Activated T-helper 2 cell treated with anti-CD3 and anti-CD28 coated beads, Interferon-gamma antibody, Interleukin-2, Interleukin-4, amounts not matched to agents 10 μg/mL and 5 μg/mL and 100 μg/mL, durations not matched to agents 14 hours and 24 hours and 36 hours (primary cell): ENCODE measurements around the gene ZDHHC14. TPM values are rescaled to one million over a fixed set of nuclear protein-coding genes. Genes with fewer than 3 reads are reported as not detected.
"Not testable (repeated sequence)": the region's sequence is repeated elsewhere in the genome, so short reads cannot be mapped to it uniquely, and the experiment has no call there.

Source experiments
- DNase-seq: peaks from one replicate; pipeline ENCODE4 v3.0.0; 2021; ENCODE audit warnings: low spot score
- H3K27ac Mint-ChIP-seq: one replicate; pipeline ENCODE4 v1.8.0; 2021; ENCODE audit warnings: mixed read lengths
- H3K27me3 Mint-ChIP-seq: one replicate; pipeline ENCODE4 v1.8.0; 2021; ENCODE audit warnings: low read depth, mixed read lengths
- H3K36me3 Mint-ChIP-seq: one replicate; pipeline ENCODE4 v1.8.0; 2021; ENCODE audit warnings: low read depth, mixed read lengths
- H3K4me1 Mint-ChIP-seq: one replicate; pipeline ENCODE4 v1.8.0; 2021; ENCODE audit warnings: low read depth, mixed read lengths
- H3K4me3 Mint-ChIP-seq: one replicate; pipeline ENCODE4 v1.8.0; 2021; ENCODE audit warnings: low read depth, mild to moderate bottlenecking, moderate library complexity, mixed read lengths
- H3K9me3 Mint-ChIP-seq: one replicate; pipeline ENCODE4 v1.8.0; 2021; ENCODE audit warnings: mixed read lengths
- intact Hi-C: fragments of 100-400 bp; cut with micrococcal nuclease; formaldehyde crosslinking; loops from one replicate; pipeline ENCODE4 v1.15.1; 2023
- total RNA-seq: library from RNA; stranded (reverse); gene quantifications from 2 replicates; pipeline ENCODE4 v1.2.3, GENCODE V29; 2022

Gene ZDHHC14
- total RNA-seq, 1 donor from 2014 or later = 8.4 TPM

DNA sequence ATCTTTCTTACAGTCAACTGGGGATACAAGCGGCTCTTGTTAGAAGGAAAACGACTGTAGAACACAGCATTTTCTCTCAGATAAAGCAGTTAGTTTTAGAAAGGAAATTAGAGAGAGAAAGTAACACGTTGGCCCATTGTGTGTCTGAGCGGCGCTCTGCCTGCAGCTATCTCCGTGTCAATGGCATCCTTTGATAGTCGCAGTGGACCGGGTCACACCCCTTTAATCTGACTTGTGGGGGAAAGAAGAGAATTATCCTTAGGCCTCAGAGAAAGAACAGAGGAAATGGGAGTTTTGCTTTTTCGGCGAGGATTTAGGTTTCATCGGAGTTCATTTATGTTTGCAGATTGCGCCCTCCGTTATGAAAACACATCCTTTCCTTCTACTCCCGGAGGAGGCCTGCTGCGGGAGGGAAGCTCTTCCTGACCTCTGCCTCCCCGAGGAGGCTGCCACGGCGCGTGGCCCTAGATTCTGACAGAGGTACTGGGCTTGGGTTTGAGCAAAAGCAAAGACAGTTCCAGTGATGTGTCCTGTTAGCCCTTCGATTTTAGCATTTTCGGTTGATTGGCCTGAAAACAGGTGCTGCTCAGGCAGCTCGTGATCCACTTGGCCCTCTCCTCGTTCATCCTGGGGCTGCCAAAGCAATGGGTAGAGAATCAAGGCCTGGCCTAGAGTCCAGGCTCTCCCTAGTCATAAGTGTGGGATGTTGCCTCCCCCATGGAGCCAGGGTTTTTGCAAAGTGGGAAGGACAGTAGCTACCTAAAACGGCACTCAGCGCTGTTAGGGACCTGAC lies 74.9 kb downstream of the ZDHHC14 start:
- Mint-ChIP-seq H3K4me1 (peaks cover 37% of the 10 kb centered on the region), H3K27me3 (no peaks in the 10 kb centered on the region), H3K9me3 (no peaks in the 10 kb centered on the region), H3K27ac (peak overlapping the region; percentile 59), H3K4me3 (peak overlapping the region; percentile 37), H3K36me3 (peaks cover 6% of the 10 kb centered on the region)
- no peak for DNase-seq
- intact Hi-C loops = no loop called here

- H3K9me3 Mint-ChIP-seq = no peaks in the 10 kb centered on the region
- peaks cover 42% of the 10 kb centered on the region for H3K4me1 Mint-ChIP-seq
- H3K27ac Mint-ChIP-seq = peak overlapping the region; percentile 59
- intact Hi-C loops = no loop called here
- no peaks in the 10 kb centered on the region for H3K27me3 Mint-ChIP-seq
- H3K36me3 Mint-ChIP-seq = peaks cover 6% of the 10 kb centered on the region
- DNase-seq = no peak
- peak overlapping the region; percentile 37 for H3K4me3 Mint-ChIP-seq
Observed at GRCh38 chr6:157456524-157456829, 75.5 kb downstream of the ZDHHC14 start.

GRCh38 chr6:157457787-157458186 lies 76.8 kb downstream of the ZDHHC14 start:
- Mint-ChIP-seq H3K36me3 (peaks cover 6% of the 10 kb centered on the region), H3K4me1 (peaks cover 47% of the 10 kb centered on the region), H3K4me3 (no peak overlapping the region), H3K27me3 (no peaks in the 10 kb centered on the region), H3K9me3 (no peaks in the 10 kb centered on the region), H3K27ac (no peak overlapping the region)
- intact Hi-C loops = no loop called here
- DNase-seq = no peak

DNA sequence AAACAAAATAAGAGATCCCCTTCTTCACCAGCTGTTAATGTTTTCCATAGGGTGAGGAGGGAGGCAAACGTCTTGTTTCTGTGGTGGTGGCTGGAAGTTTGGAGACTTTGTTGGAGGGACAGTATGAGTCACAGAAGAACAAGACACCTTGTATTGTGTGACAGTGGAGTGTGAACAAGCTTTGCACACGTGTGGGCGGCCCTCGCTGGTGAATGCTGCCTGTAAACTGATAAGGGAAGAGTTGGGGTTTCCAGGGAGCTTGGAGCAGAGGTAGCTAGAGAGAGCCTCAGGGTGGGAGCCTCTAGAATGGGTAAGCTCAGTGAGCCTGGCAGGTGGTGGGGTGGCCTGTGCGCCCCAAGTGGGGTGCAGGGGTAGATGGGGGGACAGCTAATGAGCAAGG lies 78.3 kb downstream of the ZDHHC14 start:
- Mint-ChIP-seq H3K4me1 (peaks cover 57% of the 10 kb centered on the region), H3K27me3 (no peaks in the 10 kb centered on the region), H3K9me3 (no peaks in the 10 kb centered on the region), H3K27ac (peak overlapping the region; percentile 94), H3K4me3 (peak overlapping the region; percentile 11), H3K36me3 (peaks cover 6% of the 10 kb centered on the region)
- intact Hi-C loops = loop anchor here (1.0 kb wide), 2 partner anchors 16 to 77 kb away; no protein-coding TSS in a partner anchor
- no peak for DNase-seq

GRCh38 chr6:157460182-157460999 lies 79.4 kb downstream of the ZDHHC14 start:
- Mint-ChIP-seq H3K27me3 (no peaks in the 10 kb centered on the region), H3K27ac (peak overlapping the region; percentile 94), H3K36me3 (peaks cover 6% of the 10 kb centered on the region), H3K4me3 (no peak overlapping the region), H3K9me3 (no peaks in the 10 kb centered on the region), H3K4me1 (peaks cover 65% of the 10 kb centered on the region)
- intact Hi-C loops = loop anchor here (2.0 to 10.0 kb wide), 8 partner anchors 32 to 1187 kb away; partner anchors contain the start of gene SNX9
- no peak for DNase-seq

GRCh38 chr6:157461000-157461915 lies 80.3 kb downstream of the ZDHHC14 start:
- Mint-ChIP-seq H3K27me3 (no peaks in the 10 kb centered on the region), H3K4me1 (peaks cover 63% of the 10 kb centered on the region), H3K27ac (peak overlapping the region; percentile 92), H3K9me3 (no peaks in the 10 kb centered on the region), H3K4me3 (peak overlapping the region; percentile 24), H3K36me3 (peaks cover 3% of the 10 kb centered on the region)
- intact Hi-C loops = loop anchor here (2.0 to 10.0 kb wide), 8 partner anchors 32 to 1186 kb away; partner anchors contain the start of gene SNX9
- peak; percentile 42 for DNase-seq

GRCh38 chr6:157462956-157463742 lies 82.2 kb downstream of the ZDHHC14 start:
- no peaks in the 10 kb centered on the region for H3K27me3 Mint-ChIP-seq
- H3K4me1 Mint-ChIP-seq = peaks cover 57% of the 10 kb centered on the region
- no peak for DNase-seq
- no peaks in the 10 kb centered on the region for H3K36me3 Mint-ChIP-seq
- H3K27ac Mint-ChIP-seq = peak overlapping the region; percentile 31
- no peaks in the 10 kb centered on the region for H3K9me3 Mint-ChIP-seq
- intact Hi-C loops = loop anchor here (5.0 to 10.0 kb wide), 6 partner anchors 39 to 1184 kb away; partner anchors contain the start of gene SNX9
- H3K4me3 Mint-ChIP-seq = no peak overlapping the region

DNA sequence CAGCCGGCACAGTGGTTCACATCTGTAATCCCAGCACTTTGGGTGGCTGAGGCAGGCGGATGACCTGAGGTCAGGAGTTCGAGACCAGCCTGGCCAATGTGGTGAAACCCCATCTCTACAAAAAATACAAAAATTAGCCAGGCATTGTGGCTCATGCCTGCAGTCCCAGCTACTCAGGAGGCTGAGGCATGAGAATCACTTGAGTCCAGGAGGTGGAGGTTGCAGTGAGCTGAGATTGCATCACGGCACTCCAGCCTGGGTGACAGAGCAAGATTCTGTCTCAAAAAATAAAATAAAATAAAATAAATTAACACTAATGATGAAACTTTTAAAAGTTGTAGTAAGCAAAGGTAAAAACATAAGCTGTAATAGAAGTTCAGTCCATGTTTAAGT lies 82.7 kb downstream of the ZDHHC14 start:
- H3K4me3 Mint-ChIP-seq, H3K9me3 Mint-ChIP-seq, H3K36me3 Mint-ChIP-seq, H3K27me3 Mint-ChIP-seq, DNase-seq: not testable (repeated sequence)
- Mint-ChIP-seq H3K27ac (peak overlapping the region; percentile 31), H3K4me1 (peaks cover 63% of the 10 kb centered on the region)
- intact Hi-C loops = loop anchor here (2.0 to 10.0 kb wide), 7 partner anchors 39 to 1184 kb away; partner anchors contain the start of genes SNX9 and ZDHHC14

- Mint-ChIP-seq H3K36me3 (no peaks in the 10 kb centered on the region), H3K9me3 (no peaks in the 10 kb centered on the region), H3K27ac (peak overlapping the region; percentile 91), H3K4me1 (peaks cover 56% of the 10 kb centered on the region), H3K27me3 (no peaks in the 10 kb centered on the region), H3K4me3 (no peak overlapping the region)
- no peak for DNase-seq
- intact Hi-C loops = loop anchor here (1.0 to 10.0 kb wide), 9 partner anchors 13 to 1182 kb away; partner anchors contain the start of genes SNX9 and ZDHHC14
Observed at GRCh38 chr6:157464653-157465535, 83.9 kb downstream of the ZDHHC14 start.

GRCh38 chr6:157466342-157466648 lies 85.3 kb downstream of the ZDHHC14 start:
- intact Hi-C loops = loop anchor here (5.0 to 10.0 kb wide), 4 partner anchors 99 to 401 kb away; partner anchors contain the start of gene SNX9
- Mint-ChIP-seq H3K36me3 (no peaks in the 10 kb centered on the region), H3K27me3 (no peaks in the 10 kb centered on the region), H3K9me3 (no peaks in the 10 kb centered on the region), H3K4me1 (peaks cover 45% of the 10 kb centered on the region), H3K4me3 (no peak overlapping the region), H3K27ac (no peak overlapping the region)
- DNase-seq = no peak

DNA sequence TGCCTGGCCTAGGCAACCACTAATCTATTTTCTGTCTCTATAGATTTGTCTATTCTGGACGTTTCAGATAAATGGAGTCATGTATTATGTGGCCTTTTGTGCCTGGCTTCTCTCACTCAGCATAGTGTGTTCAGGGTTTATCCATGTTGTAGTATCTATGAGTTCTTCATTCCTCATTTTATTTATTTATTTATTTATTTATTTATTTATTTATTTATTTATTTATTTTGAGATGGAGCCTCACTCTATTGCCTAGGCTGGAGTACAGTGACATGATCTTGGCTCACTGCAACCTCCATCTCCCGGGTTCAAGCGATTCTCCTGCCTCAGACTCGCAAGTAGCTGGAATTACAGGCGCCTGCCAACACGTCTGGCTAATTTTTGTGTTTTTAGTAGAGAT lies 86.3 kb downstream of the ZDHHC14 start:
- not testable (repeated sequence) for H3K27ac Mint-ChIP-seq, H3K4me3 Mint-ChIP-seq, DNase-seq, H3K9me3 Mint-ChIP-seq, H3K36me3 Mint-ChIP-seq, H3K27me3 Mint-ChIP-seq
- intact Hi-C loops = loop anchor here (5.0 to 10.0 kb wide), 4 partner anchors 97 to 403 kb away; partner anchors contain the start of gene SNX9
- peaks cover 41% of the 10 kb centered on the region for H3K4me1 Mint-ChIP-seq
